Measurements from ENCODE around the gene C1QTNF8.
"Not testable (repeated sequence)": the region's sequence is repeated elsewhere in the genome, so short reads cannot be mapped to it uniquely, and the experiment has no call there.

C1QTNF8 gene

DNA sequence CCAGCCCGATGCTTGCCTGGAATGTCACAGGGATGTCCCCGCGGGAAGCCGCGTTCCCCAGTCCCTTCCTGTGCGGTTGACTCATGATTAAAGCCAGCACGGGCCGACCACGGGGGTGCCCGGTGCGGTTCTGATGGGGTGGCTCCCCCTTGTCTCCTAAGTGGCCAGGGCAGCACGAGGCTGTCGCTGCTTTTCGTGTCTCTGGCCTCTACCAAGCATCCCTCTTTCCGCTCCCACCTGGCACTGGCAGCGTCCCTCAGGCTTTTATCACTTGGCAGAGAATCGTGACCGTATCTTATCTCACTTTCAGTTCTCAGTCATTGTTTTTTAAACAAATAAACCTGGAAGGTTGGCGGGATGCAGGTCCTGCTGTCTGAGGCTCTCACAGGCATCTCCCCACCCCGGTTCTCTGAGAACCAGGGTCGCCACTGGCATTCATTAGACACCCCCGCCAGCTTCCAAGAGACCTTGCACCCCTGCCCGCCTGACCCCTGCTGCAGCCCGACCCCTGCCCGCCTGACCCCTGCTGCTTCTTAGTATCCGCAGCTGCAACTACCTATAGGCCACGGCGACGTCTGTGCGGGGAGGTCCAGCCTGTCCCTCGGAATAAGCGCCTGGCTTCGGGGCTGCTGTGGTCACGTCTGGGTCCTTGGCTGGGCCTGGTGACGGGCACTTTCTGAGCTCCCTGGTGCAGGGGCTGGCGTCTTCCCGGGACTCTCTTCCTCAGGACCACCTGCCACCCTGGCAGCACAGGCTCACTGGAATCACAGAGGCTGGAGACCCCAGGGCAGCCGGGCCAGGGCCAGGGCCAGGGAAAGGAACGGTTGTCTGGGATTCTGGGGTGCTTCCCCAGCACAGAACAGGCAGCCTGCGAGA lies 7.5 kb downstream of the C1QTNF8 start:
- Histone ChIP-seq H3K79me2 (ENCODE audit: low read length) (no peaks in the 10 kb centered on the region), H3K27me3 (replicated peaks; ENCODE audit: insufficient read depth, low read length) (peaks cover 63% of the 10 kb centered on the region), H3K9me3 (replicated peaks; ENCODE audit: insufficient read depth, low read length) (no peaks in the 10 kb centered on the region), H3K9me2 (replicated peaks; ENCODE audit: insufficient read depth, low read length) (no peaks in the 10 kb centered on the region), H3K9ac (ENCODE audit: low read length) (no peak overlapping the region), H3K36me3 (replicated peaks; ENCODE audit: insufficient read depth, low read length) (no peaks in the 10 kb centered on the region), H3F3A (ENCODE audit: insufficient read depth, low read length) (no peaks in the 10 kb centered on the region), H3K4me2 (ENCODE audit: low read depth, low read length) (no peak overlapping the region), H4K20me1 (ENCODE audit: insufficient read depth, low read length) (no peaks in the 10 kb centered on the region), H2AFZ (ENCODE audit: low read length) (no peak overlapping the region), H3K4me1 (ENCODE audit: low read length) (no peaks in the 10 kb centered on the region), H3K4me3 (ENCODE audit: low read length) (no peak overlapping the region), H3K27ac (ENCODE audit: low read length) (no peak overlapping the region)
- no peak for DNase-seq
- no peak for TF ChIP-seq EZH2phosphoT487 (IDR thresholded peaks at IDR 0.05; ENCODE audit: low read length)
- TF ChIP-seq EZH2 (optimal IDR thresholded peaks at IDR 0.05; ENCODE audit: low read depth, low read length): no peak

DNA sequence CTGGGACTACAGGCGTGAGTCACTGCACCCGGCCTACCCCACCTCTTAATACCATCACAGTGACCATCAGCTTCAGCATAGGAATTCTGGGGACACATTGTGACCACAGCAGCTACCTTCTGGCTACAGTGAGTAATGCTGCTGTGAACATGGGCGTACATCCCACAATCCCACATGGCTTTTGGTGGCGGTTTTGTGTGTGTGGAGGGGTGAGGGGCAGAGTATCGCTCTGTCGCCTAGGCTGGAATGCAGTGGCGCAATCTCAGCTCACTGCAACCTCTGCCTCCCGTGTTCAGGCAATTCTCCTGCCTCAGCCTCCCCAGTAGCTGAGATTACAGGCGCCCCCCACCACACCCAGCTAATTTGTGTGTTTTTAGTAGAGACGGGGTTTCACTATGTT lies 9.6 kb downstream of the C1QTNF8 start:
- not testable (repeated sequence) for H3K4me2 ChIP-seq (ENCODE audit: low read depth, low read length); H3K9me3 ChIP-seq (replicated peaks; ENCODE audit: insufficient read depth, low read length); H2AFZ ChIP-seq (ENCODE audit: low read length); H3K9ac ChIP-seq (ENCODE audit: low read length); H3F3A ChIP-seq (ENCODE audit: insufficient read depth, low read length); H3K36me3 ChIP-seq (replicated peaks; ENCODE audit: insufficient read depth, low read length); H3K79me2 ChIP-seq (ENCODE audit: low read length); H3K9me2 ChIP-seq (replicated peaks; ENCODE audit: insufficient read depth, low read length); H3K4me3 ChIP-seq (ENCODE audit: low read length); H4K20me1 ChIP-seq (ENCODE audit: insufficient read depth, low read length); DNase-seq; H3K27ac ChIP-seq (ENCODE audit: low read length); H3K4me1 ChIP-seq (ENCODE audit: low read length)
- peaks cover 84% of the 10 kb centered on the region for H3K27me3 ChIP-seq (replicated peaks; ENCODE audit: insufficient read depth, low read length)

DNA sequence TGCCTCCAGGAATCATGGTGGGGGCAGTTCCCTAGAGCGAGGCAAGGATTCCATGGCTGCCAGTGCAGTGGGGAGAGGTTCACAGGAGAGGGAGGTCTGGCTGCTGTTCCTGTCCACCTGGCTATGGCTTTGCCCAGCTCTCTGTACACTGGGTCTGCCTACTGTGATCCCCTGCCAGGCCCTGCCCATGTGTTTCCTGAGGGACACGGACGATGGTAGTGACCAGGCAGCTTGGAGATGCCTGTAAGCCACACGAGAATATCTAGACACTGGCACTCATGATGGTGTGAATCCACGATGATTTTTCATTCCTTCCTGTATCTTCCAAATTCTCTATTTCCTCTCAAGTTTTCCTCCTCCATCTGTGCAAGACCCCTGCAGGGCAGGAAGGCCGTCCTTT lies 11.1 kb downstream of the C1QTNF8 start:
- Histone ChIP-seq H3K4me1 (ENCODE audit: low read length) (no peaks in the 10 kb centered on the region), H3K27me3 (replicated peaks; ENCODE audit: insufficient read depth, low read length) (peaks cover 90% of the 10 kb centered on the region), H3K27ac (ENCODE audit: low read length) (no peak overlapping the region), H3K79me2 (ENCODE audit: low read length) (no peaks in the 10 kb centered on the region), H3K36me3 (replicated peaks; ENCODE audit: insufficient read depth, low read length) (no peaks in the 10 kb centered on the region), H3K9me3 (replicated peaks; ENCODE audit: insufficient read depth, low read length) (no peaks in the 10 kb centered on the region), H3F3A (ENCODE audit: insufficient read depth, low read length) (no peaks in the 10 kb centered on the region), H2AFZ (ENCODE audit: low read length) (no peak overlapping the region), H3K4me2 (ENCODE audit: low read depth, low read length) (no peak overlapping the region), H3K9me2 (replicated peaks; ENCODE audit: insufficient read depth, low read length) (no peaks in the 10 kb centered on the region), H4K20me1 (ENCODE audit: insufficient read depth, low read length) (no peaks in the 10 kb centered on the region), H3K9ac (ENCODE audit: low read length) (no peak overlapping the region), H3K4me3 (ENCODE audit: low read length) (no peak overlapping the region)
- TF ChIP-seq EZH2phosphoT487 (IDR thresholded peaks at IDR 0.05; ENCODE audit: low read length): no peak
- no peak for DNase-seq

DNA sequence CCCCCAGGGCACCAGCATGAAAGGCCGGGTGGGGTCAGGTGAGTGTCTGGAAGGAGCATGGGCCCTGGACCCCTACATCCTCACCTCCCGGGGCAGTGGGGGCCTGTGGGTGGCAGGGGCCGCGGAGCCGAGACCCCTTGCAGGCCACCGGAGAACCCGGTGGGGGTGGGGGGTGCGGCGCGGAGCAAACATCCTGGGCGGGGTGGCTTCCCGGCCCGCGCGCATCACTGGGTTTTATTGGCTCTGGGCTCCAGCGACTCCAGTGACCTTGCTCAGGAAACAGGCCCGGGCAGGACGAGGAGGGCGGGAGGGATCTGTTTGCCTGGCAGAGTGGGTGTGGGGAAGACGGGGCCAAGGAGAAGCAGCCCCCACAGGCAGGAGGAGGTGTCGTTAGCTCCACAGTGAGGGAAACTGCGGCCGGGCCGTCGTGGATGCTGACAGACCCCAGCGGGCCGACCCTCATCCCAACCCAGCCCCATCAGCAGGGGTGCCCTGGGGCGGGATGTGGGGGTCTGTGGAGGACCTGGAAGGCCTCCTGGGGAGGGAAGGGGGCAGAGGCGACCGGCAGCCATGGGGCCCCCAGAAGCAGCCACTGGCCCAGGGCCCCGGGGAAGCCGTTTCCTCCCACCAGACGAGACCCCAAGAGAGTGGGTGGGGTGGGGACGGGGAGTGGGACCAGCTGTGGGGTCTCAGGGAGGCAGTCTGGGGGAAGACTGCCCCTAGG lies 12.9 kb downstream of the C1QTNF8 start:
- no peak for DNase-seq
- TF ChIP-seq EZH2phosphoT487 (IDR thresholded peaks at IDR 0.05; ENCODE audit: low read length): no peak
- TF ChIP-seq EZH2 (optimal IDR thresholded peaks at IDR 0.05; ENCODE audit: low read depth, low read length): no peak
- TF ChIP-seq, protein P1, sequence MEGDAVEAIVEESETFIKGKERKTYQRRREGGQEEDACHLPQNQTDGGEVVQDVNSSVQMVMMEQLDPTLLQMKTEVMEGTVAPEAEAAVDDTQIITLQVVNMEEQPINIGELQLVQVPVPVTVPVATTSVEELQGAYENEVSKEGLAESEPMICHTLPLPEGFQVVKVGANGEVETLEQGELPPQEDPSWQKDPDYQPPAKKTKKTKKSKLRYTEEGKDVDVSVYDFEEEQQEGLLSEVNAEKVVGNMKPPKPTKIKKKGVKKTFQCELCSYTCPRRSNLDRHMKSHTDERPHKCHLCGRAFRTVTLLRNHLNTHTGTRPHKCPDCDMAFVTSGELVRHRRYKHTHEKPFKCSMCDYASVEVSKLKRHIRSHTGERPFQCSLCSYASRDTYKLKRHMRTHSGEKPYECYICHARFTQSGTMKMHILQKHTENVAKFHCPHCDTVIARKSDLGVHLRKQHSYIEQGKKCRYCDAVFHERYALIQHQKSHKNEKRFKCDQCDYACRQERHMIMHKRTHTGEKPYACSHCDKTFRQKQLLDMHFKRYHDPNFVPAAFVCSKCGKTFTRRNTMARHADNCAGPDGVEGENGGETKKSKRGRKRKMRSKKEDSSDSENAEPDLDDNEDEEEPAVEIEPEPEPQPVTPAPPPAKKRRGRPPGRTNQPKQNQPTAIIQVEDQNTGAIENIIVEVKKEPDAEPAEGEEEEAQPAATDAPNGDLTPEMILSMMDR (IDR thresholded peaks at IDR 0.05; ENCODE audit: low read length): no peak
- no peak overlapping the region for H3K9ac ChIP-seq (ENCODE audit: low read length)

More for the DNA sequence above, 12.9 kb downstream of the C1QTNF8 start:
- Histone ChIP-seq H3K4me1 (ENCODE audit: low read length) (no peaks in the 10 kb centered on the region), H3K9me2 (replicated peaks; ENCODE audit: insufficient read depth, low read length) (no peaks in the 10 kb centered on the region), H3K27ac (ENCODE audit: low read length) (no peak overlapping the region), H3K79me2 (ENCODE audit: low read length) (no peaks in the 10 kb centered on the region), H2AFZ (ENCODE audit: low read length) (no peak overlapping the region), H3K9me3 (replicated peaks; ENCODE audit: insufficient read depth, low read length) (no peaks in the 10 kb centered on the region), H4K20me1 (ENCODE audit: insufficient read depth, low read length) (no peaks in the 10 kb centered on the region), H3K4me2 (ENCODE audit: low read depth, low read length) (no peak overlapping the region), H3K27me3 (replicated peaks; ENCODE audit: insufficient read depth, low read length) (peaks cover 95% of the 10 kb centered on the region), H3K36me3 (replicated peaks; ENCODE audit: insufficient read depth, low read length) (no peaks in the 10 kb centered on the region), H3F3A (ENCODE audit: insufficient read depth, low read length) (no peaks in the 10 kb centered on the region), H3K4me3 (ENCODE audit: low read length) (no peak overlapping the region)
